GM21825 (cell line): Measurements from ENCODE around the gene RABGAP1L.
"Not testable (repeated sequence)": the region's sequence is repeated elsewhere in the genome, so short reads cannot be mapped to it uniquely, and the experiment has no call there.

Experiments used
- ATAC-seq: cut with Tn5 transposase; IDR thresholded peaks from one replicate; pipeline ENCODE4 v1.9.1; 2021; ENCODE audit warnings: mild to moderate bottlenecking, moderate library complexity; ENCODE audit not compliant: unreplicated experiment

The RABGAP1L gene

DNA sequence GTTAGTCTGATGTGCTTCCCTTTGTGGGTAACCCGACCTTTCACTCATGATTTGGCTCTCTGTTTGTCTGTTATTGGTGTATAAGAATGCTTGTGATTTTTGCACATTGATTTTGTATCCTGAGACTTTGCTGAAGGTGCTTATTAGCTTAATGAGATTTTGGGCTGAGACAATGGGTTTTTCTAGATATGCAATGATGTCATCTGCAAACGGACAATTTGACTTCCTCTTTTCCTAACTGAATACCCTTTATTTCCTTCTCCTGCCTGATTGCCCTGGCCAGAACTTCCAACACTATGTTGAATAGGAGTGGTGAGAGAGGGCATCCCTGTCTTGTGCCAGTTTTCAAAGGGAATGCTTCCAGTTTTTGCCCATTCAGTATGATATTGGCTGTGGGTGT, 490.3 kb downstream of the RABGAP1L start:
- not testable (repeated sequence) for ATAC-seq

DNA sequence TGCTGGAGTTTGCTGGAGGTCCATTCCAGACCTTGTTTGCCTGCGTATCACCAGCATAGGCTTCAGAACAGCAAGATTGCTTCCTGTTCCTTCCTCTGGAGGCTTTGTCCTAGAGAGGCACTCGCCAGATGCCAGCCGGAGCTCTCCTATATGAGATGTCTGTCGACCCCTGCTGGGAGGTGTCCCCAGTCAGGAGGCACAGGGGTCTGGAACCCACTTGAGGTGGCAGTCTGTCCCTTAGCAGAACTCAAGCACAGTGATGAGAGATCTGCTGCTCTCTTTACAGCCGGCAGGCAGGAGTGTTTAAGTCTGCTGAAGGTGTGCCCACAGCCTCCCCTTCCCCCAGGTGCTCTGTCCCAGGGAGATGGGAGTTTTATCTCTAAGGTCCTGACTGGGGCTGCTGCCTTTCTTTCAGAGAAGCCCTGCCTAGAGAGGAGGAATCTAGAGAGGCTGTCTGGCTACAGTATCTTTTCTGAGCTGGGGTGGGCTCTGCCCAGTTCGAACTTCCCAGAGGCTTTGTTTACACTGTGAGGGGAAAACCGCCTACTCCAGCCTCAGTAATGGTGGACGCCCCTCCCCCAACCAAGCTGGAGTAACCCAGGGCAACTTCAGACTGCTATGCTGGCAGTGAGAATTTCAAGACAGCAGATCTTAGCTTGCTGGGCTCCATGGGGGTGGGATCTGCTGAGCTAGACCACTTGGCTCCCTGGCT, 493.4 kb downstream of the RABGAP1L start:
- ATAC-seq: no peak

DNA sequence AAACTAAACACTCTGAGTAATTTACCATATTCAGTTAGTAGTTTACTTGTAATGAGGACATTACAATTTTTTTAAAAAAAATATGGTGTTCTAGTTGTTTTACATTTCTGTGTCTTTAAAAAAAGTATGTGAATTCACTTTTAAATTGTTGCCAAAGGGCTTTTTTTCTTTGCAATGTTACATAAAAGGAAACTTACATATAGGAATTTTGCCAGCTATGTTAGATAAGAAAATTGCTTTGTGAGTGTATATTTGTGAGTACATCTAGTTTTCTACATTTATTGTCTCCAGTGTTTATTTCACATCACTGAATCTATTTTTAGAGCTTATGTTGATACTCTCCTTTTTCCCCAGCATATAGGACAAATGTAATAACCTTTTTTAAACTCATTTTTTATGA, 495.2 kb downstream of the RABGAP1L start:
- ATAC-seq: no peak

DNA sequence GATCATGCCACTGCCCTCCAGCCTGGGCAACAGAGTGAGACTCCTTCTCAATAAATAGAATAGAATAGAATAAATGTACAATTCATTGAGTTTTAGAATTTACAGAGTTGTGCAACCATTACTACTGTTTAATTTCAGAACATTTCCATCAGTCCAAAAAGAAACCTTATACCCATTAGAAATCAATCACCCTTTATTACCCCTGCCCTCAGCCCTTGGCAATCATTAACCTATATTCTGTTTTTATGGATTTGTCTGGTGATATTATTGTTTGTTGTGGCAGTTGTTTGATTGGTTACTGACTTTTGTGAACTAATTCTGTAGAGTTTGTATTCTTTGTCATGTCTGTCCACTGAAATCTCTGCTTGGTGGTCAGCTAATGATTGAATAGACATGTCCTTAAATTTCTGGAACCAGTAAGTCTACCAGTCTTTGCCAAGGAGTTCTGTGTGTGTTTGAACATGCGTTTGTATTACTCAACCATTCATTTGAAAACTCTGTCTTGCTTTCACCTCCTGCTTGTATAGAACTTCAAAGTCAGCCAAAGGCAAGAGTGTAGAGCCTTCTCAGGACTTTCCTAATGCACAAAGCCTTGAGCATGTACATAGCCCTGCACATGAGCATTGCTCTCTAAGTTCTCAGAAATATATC, 497.2 kb downstream of the RABGAP1L start:
- no peak for ATAC-seq

DNA sequence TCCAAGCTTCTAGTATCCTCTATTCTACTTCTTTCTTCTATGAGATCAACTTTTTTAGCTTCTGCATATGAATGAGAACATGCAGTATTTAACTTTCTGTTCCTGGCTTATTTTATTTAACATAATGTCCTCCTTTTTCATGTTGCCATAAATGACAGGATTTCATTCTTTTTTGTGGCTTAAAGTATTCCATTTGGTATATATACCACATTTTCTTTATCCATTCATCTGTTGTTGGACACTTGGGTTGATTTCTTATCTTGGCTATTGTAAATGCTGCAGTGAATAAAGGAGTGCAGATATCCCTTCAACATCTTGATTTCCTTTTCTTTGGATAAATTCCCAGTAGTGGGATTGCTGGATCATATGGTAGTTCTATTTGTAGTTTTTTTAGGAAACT, 498.1 kb downstream of the RABGAP1L start:
- ATAC-seq: no peak

DNA sequence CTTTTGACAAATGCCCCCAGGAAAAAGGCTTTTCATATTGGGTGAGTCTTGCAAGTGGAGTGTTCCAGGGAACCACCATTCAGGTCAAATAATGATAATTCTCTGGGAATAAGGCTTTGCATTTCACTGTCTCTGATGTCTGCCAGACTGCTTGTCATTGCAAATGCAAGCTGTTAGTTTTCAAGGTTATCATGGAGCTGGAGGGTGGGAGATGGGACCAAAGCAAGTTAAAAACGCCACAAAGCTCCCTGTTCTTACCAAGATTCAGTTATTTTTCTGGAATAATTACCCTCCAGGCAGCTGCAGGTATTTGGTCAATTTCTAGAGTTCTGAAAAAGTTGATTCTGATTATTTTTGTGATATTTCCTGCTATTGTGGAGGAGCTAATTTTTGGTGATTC, 498.6 kb downstream of the RABGAP1L start:
- no peak for ATAC-seq

DNA sequence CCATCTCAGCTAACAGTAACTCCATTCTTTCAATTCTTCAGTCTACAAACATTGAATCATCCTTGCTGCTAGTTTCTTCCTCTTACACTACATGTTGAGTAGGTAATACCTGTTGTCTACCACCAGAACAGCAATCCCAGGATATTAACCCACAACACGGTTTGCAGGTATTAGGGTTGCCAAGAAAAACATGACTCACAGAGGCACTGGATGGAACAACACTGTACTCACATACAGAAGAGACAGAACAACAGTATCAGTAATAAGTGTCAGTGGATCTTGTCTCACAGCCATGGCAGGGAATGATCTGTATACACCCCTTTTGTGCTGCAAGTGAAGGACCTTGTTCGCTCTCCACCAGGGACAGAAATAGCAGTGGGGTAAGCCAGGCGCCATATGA, 500.5 kb downstream of the RABGAP1L start:
- no peak for ATAC-seq

DNA sequence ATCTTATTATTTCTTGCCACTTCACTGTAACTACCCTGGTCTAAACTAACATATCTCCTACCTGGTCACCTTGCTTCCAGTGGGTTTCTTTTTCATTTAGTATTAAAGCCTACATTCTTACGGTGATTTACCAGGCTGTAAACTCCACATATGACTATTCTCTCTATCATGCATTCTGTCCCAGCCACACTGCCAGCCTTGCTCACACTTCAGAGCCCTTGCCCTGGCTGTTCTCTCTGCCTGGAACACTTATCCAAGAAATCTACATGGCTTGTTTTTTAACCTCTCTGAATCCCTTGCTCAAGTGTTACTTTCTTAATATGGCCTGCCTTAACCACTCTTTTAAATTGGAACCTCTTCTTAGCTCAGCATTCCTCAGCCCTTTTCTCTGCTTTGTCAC, 501.2 kb downstream of the RABGAP1L start:
- ATAC-seq: no peak

DNA sequence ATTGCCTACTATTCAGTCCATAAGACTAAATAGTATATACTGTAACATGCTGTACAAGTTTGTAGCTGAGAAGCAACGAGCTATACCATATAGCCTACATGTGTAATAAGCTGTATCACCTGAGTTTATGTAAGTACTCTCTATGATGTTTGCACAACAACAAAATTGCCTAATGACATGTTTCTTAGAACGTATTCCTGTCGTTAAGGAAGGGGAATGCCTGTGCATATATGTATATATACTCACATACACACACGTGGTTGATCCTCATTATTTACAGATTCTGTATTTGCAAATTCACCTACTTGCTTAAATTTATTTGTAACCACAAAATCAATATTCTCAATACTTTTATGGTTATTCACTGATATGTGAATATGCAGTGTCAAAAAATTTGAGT, 504.0 kb downstream of the RABGAP1L start:
- no peak for ATAC-seq

DNA sequence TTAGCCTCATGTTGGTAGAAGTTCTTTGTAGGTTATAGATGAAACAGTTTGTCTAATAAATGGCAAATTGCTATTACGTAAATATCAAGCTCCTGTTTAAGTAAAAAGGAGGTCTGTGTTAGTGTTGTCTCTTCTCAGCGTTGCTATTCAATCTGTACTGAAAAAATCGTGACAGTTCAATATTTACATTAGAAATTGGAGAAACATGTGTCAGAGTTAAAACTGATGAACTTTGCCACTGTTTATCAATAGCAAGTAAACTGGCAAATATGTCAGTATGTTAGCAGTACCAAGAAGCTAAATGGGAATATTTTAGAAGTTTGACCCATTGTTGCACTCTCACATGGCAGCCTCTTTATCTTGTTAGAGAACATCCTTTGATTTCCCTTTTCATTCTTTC, 506.9 kb downstream of the RABGAP1L start:
- ATAC-seq: no peak

DNA sequence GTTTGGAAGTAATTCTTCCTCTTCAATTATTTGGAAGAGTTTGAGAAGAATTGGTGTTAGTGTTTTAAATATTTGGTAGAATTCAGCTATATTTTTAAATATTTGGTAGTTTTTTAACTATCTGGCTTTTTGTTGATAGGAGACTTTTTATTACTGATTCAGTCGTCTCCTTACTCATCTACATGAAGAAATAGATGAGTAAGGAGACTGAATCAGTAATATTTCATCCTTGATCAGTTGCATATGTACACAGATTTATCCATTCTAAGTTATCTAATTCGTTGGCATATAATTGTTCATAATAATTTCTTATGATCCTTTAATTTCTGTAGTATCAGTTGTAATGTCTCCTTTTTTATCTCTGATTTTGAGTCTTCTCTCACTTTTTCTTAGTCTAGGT, 512.5 kb downstream of the RABGAP1L start:
- ATAC-seq: no peak

DNA sequence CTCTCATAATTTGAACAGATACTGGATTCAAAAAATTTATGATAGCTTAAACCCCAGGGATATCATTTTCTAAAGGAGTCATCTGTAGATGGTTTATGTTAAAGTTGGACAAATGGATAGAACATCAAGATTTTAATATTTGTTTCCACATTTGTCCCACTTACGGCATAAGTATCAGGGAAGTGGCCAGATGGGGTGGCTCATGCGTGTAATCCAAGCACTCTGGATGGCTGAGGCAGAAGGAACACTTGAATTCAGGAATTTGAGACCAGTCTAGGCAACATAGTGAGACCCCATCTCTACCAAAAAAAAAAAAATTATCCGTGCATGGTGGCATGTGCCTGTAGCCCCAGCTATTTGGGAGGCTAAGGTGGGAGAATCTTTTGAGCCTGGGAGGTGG, 517.5 kb downstream of the RABGAP1L start:
- no peak for ATAC-seq

DNA sequence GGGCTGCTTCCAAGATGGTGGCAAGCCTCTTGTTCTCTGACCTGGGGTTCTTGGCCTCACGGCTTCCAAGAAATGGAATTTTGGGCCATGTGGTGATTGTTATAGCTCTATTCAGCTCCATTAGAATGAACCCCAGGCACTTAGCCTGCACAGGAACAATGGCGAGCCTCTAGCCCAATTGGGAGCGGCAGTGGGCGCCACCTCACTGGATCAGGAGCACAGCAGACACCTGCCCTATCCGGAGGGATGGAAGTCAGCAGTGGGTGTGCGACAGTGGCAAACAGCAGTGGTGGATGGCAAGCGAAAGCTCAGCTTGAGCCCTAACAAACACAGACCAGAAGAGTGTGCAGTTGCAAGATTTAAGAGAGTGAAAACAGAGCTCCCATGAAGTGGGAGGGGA, 519.3 kb downstream of the RABGAP1L start:
- ATAC-seq: no peak

DNA sequence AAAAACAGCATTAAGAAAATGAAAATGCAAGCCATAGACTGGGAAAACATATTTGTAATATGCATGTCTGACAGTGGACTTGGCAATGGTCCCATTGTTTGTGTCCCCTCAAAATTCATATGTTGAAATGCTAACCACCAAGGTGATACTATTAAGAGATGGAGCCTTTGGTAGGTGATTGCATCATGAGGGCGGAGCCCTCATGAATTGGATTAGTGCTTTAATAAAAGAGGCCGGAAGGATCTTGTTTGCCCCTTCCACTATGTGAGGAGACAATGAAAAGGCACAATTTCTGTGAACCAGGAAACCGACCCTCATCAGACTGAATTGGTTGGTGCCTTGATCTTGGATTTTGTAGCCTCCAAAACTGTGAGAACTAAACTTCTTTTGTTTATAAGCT, 520.8 kb downstream of the RABGAP1L start:
- no peak for ATAC-seq

DNA sequence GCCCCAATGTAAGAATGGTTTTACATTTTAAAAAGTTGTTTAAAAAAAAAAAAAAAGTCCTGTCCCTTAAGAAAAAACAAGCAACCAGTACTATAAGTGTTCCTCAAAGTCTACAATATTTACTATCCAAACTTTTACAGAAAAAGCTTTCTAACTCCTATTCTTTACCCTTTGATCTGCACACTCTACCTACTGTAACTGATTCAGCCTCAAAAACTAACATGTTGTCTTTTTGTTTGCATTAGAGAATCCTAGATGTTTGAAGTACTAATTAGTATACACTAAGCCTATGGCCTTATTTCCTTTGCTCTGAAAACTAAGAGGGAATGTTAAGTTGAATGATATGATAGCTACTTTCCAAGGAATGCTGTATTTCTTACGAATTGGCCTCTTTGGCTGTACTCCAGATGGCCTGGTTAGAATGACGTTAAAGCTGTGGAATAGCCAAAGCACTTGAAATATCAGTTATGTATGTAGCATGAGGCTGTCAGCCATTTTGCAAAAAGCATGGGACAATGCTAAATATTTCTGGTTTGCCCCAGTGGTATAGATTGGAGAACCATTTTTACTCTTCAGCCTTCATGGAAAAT, 523.2 kb downstream of the RABGAP1L start:
- ATAC-seq: no peak

DNA sequence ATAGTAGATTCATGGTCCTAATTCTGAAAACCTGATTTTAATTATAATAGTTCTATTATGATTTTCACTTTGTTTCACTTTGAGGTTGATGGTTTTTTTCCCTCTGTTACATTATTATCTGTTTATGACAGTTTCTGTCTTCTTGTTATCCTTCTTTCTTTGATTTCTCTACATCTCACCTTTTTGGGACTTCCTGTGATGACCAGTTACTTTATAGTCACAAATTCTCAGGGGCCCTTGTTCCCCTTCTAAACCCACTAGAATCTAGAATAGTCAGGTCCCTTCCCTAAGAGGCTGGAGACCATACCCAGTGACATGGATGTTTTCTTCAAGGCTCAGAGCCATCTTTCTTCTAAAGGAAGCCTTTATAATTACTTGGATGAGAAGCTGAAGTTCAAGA, 526.9 kb downstream of the RABGAP1L start:
- ATAC-seq: no peak

DNA sequence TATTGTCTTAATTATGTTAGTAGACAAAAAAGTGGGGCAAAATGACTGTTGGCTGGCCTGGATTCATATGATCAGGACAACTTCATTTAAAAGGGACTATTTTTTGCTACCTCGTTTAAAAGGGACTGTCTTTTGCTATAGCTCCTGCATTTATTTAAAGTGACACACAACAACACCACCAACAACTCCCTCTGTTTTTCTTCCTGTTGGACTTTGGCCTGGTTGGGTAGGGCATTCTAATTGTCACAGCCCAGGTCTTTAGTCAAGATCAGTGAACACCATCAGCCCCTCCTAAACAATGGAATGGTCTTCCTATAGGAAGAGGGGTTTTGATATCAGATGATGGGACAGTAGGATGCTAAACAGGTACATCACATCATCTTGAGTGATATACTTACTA, 530.2 kb downstream of the RABGAP1L start:
- ATAC-seq: no peak

DNA sequence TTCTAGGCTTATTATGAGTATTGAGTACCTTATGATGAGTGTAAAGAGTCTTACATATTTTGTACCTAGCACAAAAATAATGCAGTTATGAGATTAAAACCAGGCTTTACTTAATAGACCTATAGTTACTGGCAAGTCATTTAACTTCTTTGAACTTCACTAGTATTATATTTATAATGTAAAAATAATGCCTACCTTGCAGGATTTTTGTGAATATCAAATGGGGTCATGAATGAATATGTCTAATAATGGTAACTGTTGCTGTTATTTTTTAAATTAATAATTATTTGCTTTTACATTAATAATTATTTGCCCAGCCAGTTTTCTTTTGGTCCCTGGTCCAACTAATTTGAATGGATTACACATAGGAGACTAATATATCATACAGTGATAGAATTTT, 530.9 kb downstream of the RABGAP1L start:
- ATAC-seq: no peak

DNA sequence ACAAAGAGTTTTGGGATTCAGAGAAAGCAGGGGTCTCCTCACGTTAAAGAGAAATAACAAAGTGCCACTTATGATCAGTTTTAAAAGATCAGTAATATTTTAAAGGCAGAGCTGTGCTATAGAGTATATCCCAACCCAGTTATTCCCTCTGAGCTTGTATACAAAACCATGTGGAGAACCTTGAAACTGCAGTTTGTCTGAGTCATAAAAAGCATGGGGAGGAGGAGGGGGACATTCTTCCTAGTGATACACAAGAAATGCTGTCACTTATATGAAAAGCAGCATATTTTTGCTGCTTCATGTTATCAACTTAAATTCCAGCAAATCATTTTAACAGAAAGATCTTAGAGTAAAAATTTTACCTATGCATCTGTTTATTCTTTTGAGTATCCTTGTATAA, 533.0 kb downstream of the RABGAP1L start:
- ATAC-seq: no peak

DNA sequence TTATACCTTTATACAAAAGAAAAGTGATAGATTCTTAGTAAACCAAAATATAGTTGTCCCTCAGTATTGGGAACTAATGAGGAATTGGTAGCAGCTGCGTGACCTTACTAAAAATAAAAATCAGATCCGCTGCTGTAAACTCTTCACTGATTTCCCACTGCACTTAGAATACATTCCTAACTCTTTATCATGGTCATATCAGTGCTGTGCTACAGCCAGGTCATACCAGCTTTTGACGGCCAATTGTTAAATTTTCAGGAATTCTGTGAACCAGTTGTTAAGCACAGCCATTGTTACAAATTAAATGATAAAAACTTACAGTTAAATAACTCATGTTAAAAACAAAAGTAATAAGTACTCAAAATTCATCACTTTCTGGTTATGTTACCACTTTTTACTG, 533.8 kb downstream of the RABGAP1L start:
- no peak for ATAC-seq

DNA sequence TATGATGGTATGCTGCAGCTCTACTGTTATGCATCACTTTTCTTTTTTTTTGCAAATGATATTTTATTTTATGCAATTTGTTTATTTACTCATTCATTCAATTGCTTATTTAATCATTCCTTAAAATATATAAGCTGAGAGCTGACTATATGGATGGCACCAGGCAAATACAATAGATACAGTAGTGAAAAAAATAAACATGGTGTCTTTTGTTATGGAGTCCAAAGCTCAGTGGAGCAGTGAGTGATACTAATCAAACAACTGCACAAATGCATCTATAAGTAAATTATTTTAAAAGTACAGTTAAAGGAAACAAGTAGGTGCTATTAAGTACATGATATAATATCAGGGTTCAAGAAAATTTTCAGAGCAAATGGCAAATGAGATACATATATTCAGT, 534.2 kb downstream of the RABGAP1L start:
- ATAC-seq: not testable (repeated sequence)

DNA sequence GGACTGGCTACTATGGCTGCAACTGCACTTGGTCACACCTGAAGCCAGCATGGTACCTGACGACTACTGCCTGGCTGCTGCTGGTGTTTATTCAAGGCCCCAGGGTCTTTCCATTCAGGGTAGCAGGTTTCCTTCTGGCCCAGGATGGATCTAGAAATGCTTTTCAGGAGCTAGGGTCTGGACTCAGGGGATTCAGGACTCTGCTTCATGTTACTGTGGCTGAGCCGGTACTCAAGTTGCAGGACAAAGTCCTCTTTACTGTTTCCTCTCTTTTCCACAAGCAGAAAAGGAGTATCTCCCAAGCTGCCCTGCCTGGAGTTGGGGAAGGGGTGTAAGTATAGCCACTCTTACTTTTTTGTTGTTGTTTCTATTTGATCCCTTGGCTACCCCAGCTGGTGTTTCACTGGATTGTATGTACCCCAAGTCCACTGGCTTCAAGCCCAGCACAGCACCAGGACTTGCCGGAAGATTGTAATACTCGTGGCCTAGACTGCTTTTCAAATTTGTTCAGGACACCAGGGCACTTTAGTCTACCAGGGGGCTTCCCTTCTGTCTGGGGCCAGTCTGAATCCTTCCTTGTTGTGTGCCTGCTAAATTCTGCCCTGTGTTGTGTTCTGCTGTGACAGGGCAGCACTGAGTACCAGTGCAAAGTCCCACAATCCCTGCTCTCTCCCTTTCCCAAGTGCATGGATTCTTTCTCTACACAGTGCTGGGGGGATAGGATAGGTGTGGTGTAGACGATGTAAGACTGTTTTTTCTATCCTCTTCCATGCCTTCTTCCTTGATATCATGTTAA, 536.9 kb downstream of the RABGAP1L start:
- no peak for ATAC-seq
